GM21528 (cell line): ENCODE results near the gene JKAMP.

ENCODE experiments used
- ATAC-seq: cut with Tn5 transposase; IDR thresholded peaks from one replicate; pipeline ENCODE4 v1.9.1; 2021; ENCODE audit warnings: mild to moderate bottlenecking, moderate library complexity; ENCODE audit not compliant: unreplicated experiment, low FRiP score

Gene JKAMP

DNA sequence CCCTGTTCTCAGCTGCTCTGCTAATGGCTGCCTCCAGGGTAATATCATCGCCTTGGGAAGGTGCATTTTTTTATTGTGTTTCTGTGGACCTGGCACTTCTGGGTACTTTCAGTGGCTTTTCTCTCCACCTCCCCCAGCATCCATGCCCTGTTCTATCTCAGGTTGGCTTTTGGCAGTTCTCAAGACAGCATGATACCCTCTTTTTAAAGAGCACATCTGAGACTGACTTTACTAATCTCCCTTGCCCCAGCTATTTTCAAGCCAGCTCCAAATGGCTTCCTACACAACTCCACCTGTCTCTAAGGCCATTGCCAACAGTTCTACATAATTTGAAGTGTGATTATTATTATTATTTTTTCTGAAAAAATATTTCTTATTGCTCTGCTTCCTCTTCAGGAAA, 53.2 kb downstream of the JKAMP start:
- no peak for ATAC-seq

DNA sequence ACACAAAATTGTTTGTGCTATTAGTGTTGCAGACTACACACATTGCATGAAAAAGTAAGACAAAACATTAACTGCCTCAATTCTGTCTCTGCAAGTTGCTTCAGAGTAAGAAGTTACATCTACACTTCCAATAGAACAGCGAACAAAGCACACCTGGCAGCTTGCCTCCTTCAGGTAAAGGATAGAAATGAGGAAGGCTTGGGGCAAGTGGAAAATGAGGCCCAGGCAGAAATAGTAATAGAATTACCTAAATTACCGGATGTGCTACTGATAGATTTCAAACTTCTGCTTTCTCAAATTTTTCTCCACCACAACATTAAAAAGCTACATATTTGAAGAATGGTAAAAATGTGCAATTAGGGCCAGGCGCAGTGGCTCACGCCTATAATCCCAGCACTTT, 54.6 kb downstream of the JKAMP start:
- no peak for ATAC-seq

DNA sequence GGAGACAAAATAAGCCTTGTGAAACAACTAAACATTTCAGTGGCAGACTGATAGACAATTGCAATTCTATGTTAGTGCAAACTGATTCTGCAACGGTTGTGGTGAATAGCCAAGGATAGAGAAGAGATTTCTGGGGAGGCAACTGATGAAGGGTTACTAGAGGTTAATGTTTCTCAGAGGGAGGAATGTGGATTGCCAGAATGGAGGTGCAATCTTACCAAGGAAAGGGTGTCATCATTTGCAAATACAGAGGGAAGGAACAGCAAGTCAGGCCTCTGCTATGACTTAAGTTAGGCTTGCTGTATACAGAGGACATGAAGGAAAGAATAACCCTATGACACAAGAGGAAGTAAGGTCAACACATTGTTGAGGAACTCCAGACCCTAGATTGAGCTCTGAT, 56.5 kb downstream of the JKAMP start:
- ATAC-seq = no peak

DNA sequence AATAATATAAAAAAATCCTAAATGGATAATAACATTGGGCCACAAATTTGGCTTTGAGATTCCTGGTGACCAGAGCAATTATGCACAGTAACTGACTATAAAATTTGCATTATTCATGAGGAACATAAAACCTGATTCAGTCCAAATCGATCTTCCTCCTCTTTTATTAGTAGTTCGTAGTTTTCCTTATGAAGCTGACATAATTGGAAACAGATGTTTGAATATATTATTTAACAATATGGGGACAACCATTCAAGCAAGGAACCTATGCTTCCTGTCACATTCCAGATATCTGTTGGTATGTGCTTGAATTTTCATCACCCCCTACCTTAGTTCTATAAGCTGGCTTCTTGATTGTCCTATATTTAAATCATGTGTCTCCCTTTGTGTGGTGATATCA, 57.4 kb downstream of the JKAMP start:
- no peak for ATAC-seq

DNA sequence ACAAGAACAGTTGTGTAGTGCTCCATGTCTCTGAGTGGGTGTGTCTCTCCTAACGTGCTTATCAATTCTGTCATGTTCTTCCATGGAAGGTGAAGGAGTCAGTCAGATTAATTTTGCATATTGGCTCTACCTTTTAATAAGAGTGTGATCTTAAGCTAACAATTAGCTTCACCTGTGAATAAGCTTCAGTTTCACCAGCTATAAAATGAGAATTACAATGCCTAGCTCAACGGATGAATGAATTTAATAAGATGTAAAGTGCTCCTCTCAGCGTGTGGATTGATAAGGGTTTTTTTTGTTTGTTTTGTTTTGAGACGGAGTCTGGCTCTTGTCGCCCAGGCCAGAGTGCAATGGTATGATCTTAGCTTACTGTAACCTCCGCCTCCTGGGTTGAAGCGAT, 59.6 kb downstream of the JKAMP start:
- ATAC-seq = no peak

DNA sequence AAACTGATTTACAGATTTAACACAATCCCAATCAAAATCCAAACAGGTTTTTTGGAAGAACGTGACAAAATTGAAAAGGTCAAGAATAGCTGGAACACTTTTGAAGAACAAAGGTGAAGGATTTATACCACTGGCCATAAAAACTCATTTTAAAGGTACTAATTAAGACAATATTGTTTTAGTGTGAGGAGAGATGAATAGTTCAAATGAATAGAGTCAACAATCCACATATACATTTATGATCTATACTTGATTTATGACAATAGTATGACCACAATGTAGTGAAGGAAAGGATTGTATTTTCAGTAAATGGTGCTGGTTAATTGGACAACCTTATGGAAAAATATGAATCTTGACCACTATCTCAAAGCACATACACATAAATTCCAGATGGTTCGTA, 63.0 kb downstream of the JKAMP start:
- ATAC-seq = no peak
